Measurements from ENCODE around the gene KIAA2012. TPM values are rescaled to one million over a fixed set of nuclear protein-coding genes. Genes with fewer than 3 reads are reported as not detected.

The KIAA2012 gene
- polyA plus RNA-seq, 6 donors from 2014 or later = not detected

GRCh38 chr2:202071107-202071506, 1.9 kb upstream of the KIAA2012 start:
- no peak overlapping the region for H3K4me3 Mint-ChIP-seq
- H3K4me1 Mint-ChIP-seq = no peaks in the 10 kb centered on the region
- H3K36me3 Mint-ChIP-seq = no peaks in the 10 kb centered on the region
- H3K27ac Mint-ChIP-seq = no peak overlapping the region
- DNase-seq (no peak), ATAC-seq (ENCODE audit: low read depth in 2 of 2) (no peak)
- H3K27me3 Mint-ChIP-seq = peaks cover 0 to 20% (median 4%) of the 10 kb centered on the region in 3 donors
- H3K9me3 Mint-ChIP-seq = peaks cover 0 to 1% (median 0%) of the 10 kb centered on the region in 7 donors

- Mint-ChIP-seq H3K9me3 (peaks cover 0 to 1% (median 0%) of the 10 kb centered on the region in 7 donors), H3K36me3 (no peaks in the 10 kb centered on the region), H3K4me3 (no peak overlapping the region), H3K27ac (no peak overlapping the region), H3K27me3 (peaks cover 0 to 16% (median 12%) of the 10 kb centered on the region in 3 donors), H3K4me1 (no peaks in the 10 kb centered on the region)
- ATAC-seq (ENCODE audit: low read depth in 2 of 2) (no peak), DNase-seq (no peak)
These were observed 829 bp upstream of the KIAA2012 start for GRCh38 chr2:202072226-202072625.

GRCh38 chr2:202074324-202074723, 1.3 kb downstream of the KIAA2012 start:
- DNase-seq = no peak
- H3K4me3 Mint-ChIP-seq = no peak overlapping the region
- no peaks in the 10 kb centered on the region for H3K4me1 Mint-ChIP-seq
- H3K27me3 Mint-ChIP-seq = peaks cover 0 to 14% (median 11%) of the 10 kb centered on the region in 3 donors
- ATAC-seq (ENCODE audit: low read depth in 2 of 2) = no peak
- H3K36me3 Mint-ChIP-seq = no peaks in the 10 kb centered on the region
- H3K9me3 Mint-ChIP-seq = peaks cover 0 to 1% (median 0%) of the 10 kb centered on the region in 7 donors
- H3K27ac Mint-ChIP-seq = no peak overlapping the region

GRCh38 chr2:202079310-202079709, 6.3 kb downstream of the KIAA2012 start:
- H3K4me1 Mint-ChIP-seq = no peaks in the 10 kb centered on the region
- no peaks in the 10 kb centered on the region for H3K36me3 Mint-ChIP-seq
- H3K27me3 Mint-ChIP-seq = peaks cover 0 to 19% (median 4%) of the 10 kb centered on the region in 3 donors
- ATAC-seq (ENCODE audit: low read depth in 2 of 2) (no peak), DNase-seq (no peak)
- H3K4me3 Mint-ChIP-seq = no peak overlapping the region
- no peak overlapping the region for H3K27ac Mint-ChIP-seq
- peaks cover 0 to 13% (median 4%) of the 10 kb centered on the region in 7 donors for H3K9me3 Mint-ChIP-seq

- Mint-ChIP-seq H3K9me3 (peaks cover 0 to 13% (median 4%) of the 10 kb centered on the region in 7 donors), H3K27me3 (peaks cover 0 to 6% (median 4%) of the 10 kb centered on the region in 3 donors), H3K36me3 (no peaks in the 10 kb centered on the region), H3K4me3 (no peak overlapping the region), H3K4me1 (no peaks in the 10 kb centered on the region), H3K27ac (no peak overlapping the region)
- DNase-seq (no peak), ATAC-seq (ENCODE audit: low read depth in 2 of 2) (no peak)
These were observed 11.2 kb downstream of the KIAA2012 start for GRCh38 chr2:202084265-202084664.

- Mint-ChIP-seq H3K4me1 (peaks cover 13 to 22% (median 17%) of the 10 kb centered on the region in 3 donors), H3K4me3 (no peak overlapping the region), H3K27ac (peak overlapping the region in 1 of 6 donors; percentile 59), H3K27me3 (peaks cover 0 to 8% (median 3%) of the 10 kb centered on the region in 3 donors), H3K9me3 (peaks cover 0 to 4% (median 0%) of the 10 kb centered on the region in 7 donors), H3K36me3 (no peaks in the 10 kb centered on the region)
- ATAC-seq (ENCODE audit: low read depth in 2 of 2) = no peak
- no peak for DNase-seq
These were observed 15.7 kb downstream of the KIAA2012 start for GRCh38 chr2:202088777-202089176.

GRCh38 chr2:202090530-202090929, 17.5 kb downstream of the KIAA2012 start:
- ATAC-seq (ENCODE audit: low read depth in 2 of 2) (no peak), DNase-seq (no peak)
- Mint-ChIP-seq H3K36me3 (no peaks in the 10 kb centered on the region), H3K4me3 (peak overlapping the region in 1 of 8 donors; percentile 61), H3K27me3 (peaks cover 0 to 8% (median 0%) of the 10 kb centered on the region in 3 donors), H3K27ac (no peak overlapping the region), H3K9me3 (peaks cover 0 to 4% (median 0%) of the 10 kb centered on the region in 7 donors), H3K4me1 (peaks cover 13 to 22% (median 17%) of the 10 kb centered on the region in 3 donors)

- DNase-seq (no peak), ATAC-seq (ENCODE audit: low read depth in 2 of 2) (no peak)
- peak overlapping the region in 3 of 6 donors; percentile 0 to 84 (median 51) for H3K27ac Mint-ChIP-seq
- peaks cover 0 to 4% (median 0%) of the 10 kb centered on the region in 7 donors for H3K9me3 Mint-ChIP-seq
- no peaks in the 10 kb centered on the region for H3K36me3 Mint-ChIP-seq
- peak overlapping the region in 6 of 8 donors; percentile 5 to 82 (median 46) for H3K4me3 Mint-ChIP-seq
- peaks cover 13 to 22% (median 21%) of the 10 kb centered on the region in 3 donors for H3K4me1 Mint-ChIP-seq
- H3K27me3 Mint-ChIP-seq = peaks cover 0 to 8% (median 0%) of the 10 kb centered on the region in 3 donors
These were observed 18.4 kb downstream of the KIAA2012 start for GRCh38 chr2:202091476-202091875.

GRCh38 chr2:202094426-202094986, 21.5 kb downstream of the KIAA2012 start:
- peaks cover 0 to 8% (median 0%) of the 10 kb centered on the region in 3 donors for H3K27me3 Mint-ChIP-seq
- DNase-seq (no peak), ATAC-seq (ENCODE audit: low read depth in 2 of 2) (no peak)
- peaks cover 0 to 4% (median 0%) of the 10 kb centered on the region in 7 donors for H3K9me3 Mint-ChIP-seq
- peaks cover 13 to 22% (median 21%) of the 10 kb centered on the region in 3 donors for H3K4me1 Mint-ChIP-seq
- peaks cover 0 to 4% of the 10 kb centered on the region in 2 donors for H3K36me3 Mint-ChIP-seq
- no peak overlapping the region for H3K27ac Mint-ChIP-seq
- no peak overlapping the region for H3K4me3 Mint-ChIP-seq

GRCh38 chr2:202095235-202095634, 22.2 kb downstream of the KIAA2012 start:
- ATAC-seq (ENCODE audit: low read depth in 2 of 2) (no peak), DNase-seq (no peak)
- Mint-ChIP-seq H3K4me1 (peaks cover 13 to 25% (median 24%) of the 10 kb centered on the region in 3 donors), H3K27me3 (peaks cover 2 to 8% (median 3%) of the 10 kb centered on the region in 3 donors), H3K4me3 (no peak overlapping the region), H3K27ac (no peak overlapping the region), H3K36me3 (peaks cover 0 to 4% of the 10 kb centered on the region in 2 donors), H3K9me3 (peaks cover 0 to 4% (median 0%) of the 10 kb centered on the region in 7 donors)

GRCh38 chr2:202096736-202097135, 23.7 kb downstream of the KIAA2012 start:
- Mint-ChIP-seq H3K4me1 (peaks cover 5 to 17% (median 12%) of the 10 kb centered on the region in 3 donors), H3K27ac (peak overlapping the region in 1 of 6 donors; percentile 1), H3K9me3 (peaks cover 0 to 4% (median 0%) of the 10 kb centered on the region in 7 donors), H3K27me3 (peaks cover 0 to 4% (median 4%) of the 10 kb centered on the region in 3 donors), H3K36me3 (peaks cover 0 to 4% of the 10 kb centered on the region in 2 donors), H3K4me3 (no peak overlapping the region)
- DNase-seq (no peak), ATAC-seq (ENCODE audit: low read depth in 2 of 2) (no peak)

- no peak for DNase-seq
- H3K4me1 Mint-ChIP-seq = peaks cover 0 to 10% (median 2%) of the 10 kb centered on the region in 3 donors
- H3K27ac Mint-ChIP-seq = no peak overlapping the region
- ATAC-seq (ENCODE audit: low read depth in 2 of 2) = no peak
- peaks cover 0 to 10% (median 4%) of the 10 kb centered on the region in 3 donors for H3K27me3 Mint-ChIP-seq
- H3K4me3 Mint-ChIP-seq = no peak overlapping the region
- H3K9me3 Mint-ChIP-seq = no peaks in the 10 kb centered on the region
- H3K36me3 Mint-ChIP-seq = peaks cover 0 to 4% of the 10 kb centered on the region in 2 donors
These were observed 25.2 kb downstream of the KIAA2012 start for GRCh38 chr2:202098291-202098690.

- peaks cover 0 to 2% (median 0%) of the 10 kb centered on the region in 7 donors for H3K9me3 Mint-ChIP-seq
- H3K27ac Mint-ChIP-seq = no peak overlapping the region
- no peak overlapping the region for H3K4me3 Mint-ChIP-seq
- H3K4me1 Mint-ChIP-seq = peaks cover 0 to 10% (median 2%) of the 10 kb centered on the region in 3 donors
- DNase-seq = no peak
- ATAC-seq (ENCODE audit: low read depth in 2 of 2) = no peak
- peaks cover 4 to 15% (median 7%) of the 10 kb centered on the region in 3 donors for H3K27me3 Mint-ChIP-seq
- H3K36me3 Mint-ChIP-seq = peaks cover 0 to 4% of the 10 kb centered on the region in 2 donors
These were observed 26.5 kb downstream of the KIAA2012 start for GRCh38 chr2:202099515-202099914.

GRCh38 chr2:202100176-202100575, 27.1 kb downstream of the KIAA2012 start:
- Mint-ChIP-seq H3K27ac (peak overlapping the region in 1 of 6 donors; percentile 17), H3K4me3 (no peak overlapping the region), H3K9me3 (peaks cover 0 to 2% (median 0%) of the 10 kb centered on the region in 7 donors), H3K4me1 (peaks cover 0 to 10% (median 2%) of the 10 kb centered on the region in 3 donors), H3K27me3 (peaks cover 4 to 20% (median 13%) of the 10 kb centered on the region in 3 donors), H3K36me3 (peaks cover 0 to 4% of the 10 kb centered on the region in 2 donors)
- no peak for DNase-seq
- ATAC-seq (ENCODE audit: low read depth in 2 of 2) = no peak
